ENCODE data around the gene ZEB1.
A peak's percentile ranks its signal among the peaks of the same experiment; 100 is the strongest.
"Not testable (repeated sequence)": the region's sequence is repeated elsewhere in the genome, so short reads cannot be mapped to it uniquely, and the experiment has no call there.

ZEB1 gene

DNA sequence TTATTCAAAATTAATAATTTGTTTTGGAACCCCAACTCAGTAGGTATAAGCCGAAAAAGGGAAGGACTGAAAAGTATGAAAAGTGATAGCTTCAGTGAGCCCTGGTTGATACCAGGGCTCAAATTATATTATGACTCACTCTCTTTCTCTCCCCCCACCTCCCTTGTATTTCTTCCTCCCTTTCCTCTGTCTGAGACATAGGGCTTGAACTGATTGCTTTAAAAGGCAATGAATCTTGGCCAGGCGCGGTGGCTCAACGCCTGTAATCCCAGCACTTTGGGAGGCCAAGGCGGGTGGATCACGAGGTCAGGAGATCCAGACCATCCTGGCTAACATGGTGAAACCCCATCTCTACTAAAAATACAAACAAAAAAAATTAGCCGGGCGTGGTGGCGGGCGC is 108.3 kb downstream of the ZEB1 start:
- peak; percentile 17 for DNase-seq

- not testable (repeated sequence) for DNase-seq
Observed at GRCh38 chr10:31428499-31428898, 109.5 kb downstream of the ZEB1 start.

GRCh38 chr10:31431021-31431420 is 112.0 kb downstream of the ZEB1 start:
- DNase-seq = no peak

DNA sequence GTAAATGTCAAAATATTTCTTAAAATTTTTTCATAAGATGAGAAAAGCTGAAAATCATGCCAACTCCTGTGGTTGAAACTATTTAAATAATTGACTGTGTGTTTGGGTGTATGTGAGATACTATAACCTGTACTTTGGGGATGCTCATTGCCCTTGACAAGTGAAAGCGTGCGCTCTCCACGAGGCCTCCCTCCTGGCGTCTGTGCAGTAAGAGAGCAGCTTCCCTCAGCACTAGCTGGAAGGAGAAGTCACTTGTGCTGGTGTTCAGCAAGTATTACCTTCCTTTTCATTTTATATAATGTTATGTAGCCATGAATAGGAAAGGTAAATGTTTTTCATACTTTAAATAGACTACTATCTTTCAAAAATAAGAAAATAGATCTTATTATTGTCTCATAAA is 118.9 kb downstream of the ZEB1 start:
- DNase-seq = no peak

GRCh38 chr10:31451766-31452165 is 132.8 kb downstream of the ZEB1 start:
- no peak for DNase-seq

DNA sequence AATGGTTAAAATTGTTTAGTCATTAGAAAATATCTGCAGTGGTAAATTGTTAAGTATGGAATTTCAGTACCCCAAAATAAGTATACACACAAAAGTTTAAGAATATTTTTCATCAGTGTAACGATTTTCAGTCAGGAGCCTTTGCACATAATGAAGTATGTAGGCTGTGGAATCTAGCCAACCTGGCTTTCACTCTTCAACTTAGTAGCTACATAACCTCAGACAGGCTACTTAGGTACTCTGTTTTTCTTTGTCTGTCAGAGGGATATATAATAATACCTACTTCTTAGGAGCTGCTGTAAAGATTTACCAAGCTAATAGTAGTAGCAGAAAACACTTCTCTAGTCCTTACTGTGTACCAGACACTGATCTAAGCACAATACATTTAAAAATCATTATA is 137.5 kb downstream of the ZEB1 start:
- DNase-seq = peak; percentile 32

- peak; percentile 43 for DNase-seq
Observed at GRCh38 chr10:31457858-31458257, 138.8 kb downstream of the ZEB1 start.

DNA sequence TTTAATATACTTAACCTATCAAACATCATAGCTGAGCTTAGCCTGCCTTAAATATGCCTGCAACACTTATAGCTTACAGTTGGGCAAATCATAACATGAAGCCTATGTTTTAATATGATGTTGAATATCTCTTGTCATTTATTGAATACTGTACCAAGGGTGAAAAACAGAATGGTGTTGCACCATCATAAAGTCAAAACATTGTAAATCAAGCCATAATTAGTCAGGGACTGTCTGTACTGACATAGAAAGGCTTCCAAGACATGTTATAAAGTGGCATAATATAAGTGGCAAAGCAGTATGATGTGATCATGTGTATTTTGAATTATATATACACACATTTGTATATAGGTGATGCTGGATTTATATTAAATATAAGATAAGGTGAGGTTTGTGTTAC is 140.0 kb downstream of the ZEB1 start:
- DNase-seq = no peak

- no peak for DNase-seq
Observed at GRCh38 chr10:31460242-31460641, 141.2 kb downstream of the ZEB1 start.

DNA sequence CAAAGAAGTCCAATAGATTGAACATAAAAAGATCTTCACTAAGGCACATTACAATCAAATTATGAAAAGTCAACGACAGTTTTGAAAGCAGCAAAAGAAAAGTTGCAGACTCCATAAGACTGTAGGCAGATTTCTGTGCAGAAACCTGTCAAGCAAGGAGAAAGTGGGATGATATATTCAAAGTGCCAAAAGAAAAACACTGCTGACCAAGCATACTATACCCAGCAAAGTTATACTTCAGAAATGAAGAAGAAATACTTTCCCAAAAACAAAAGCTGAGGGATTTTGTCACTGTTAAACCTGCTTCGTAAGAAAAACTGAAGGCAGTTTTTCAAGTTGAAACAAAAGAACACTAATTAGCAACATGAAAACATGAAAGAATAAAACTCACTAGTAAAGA is 145.5 kb downstream of the ZEB1 start:
- no peak for DNase-seq

- no peak for DNase-seq
Observed at GRCh38 chr10:31466313-31466712, 147.3 kb downstream of the ZEB1 start.

GRCh38 chr10:31467791-31468535 is 148.9 kb downstream of the ZEB1 start:
- DNase-seq = no peak

GRCh38 chr10:31468536-31468859 is 149.5 kb downstream of the ZEB1 start:
- DNase-seq = no peak

DNA sequence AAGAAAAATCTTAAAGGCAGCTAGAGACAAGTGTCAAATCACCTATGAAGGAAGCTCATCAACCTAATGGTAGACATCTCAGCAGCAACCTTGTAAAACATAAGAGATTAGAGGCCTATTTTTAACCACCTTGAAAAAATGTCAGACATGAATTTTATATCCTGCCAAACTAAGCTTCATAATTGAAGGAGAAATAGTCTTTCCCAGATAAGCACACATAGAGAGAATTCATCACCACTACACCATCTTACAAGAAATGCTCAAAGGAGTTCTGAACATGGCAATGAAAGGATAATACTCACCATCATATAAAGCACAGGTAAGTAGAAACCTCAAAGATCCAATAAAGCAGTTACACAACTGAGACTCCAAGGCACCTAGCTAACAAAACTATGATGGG is 156.5 kb downstream of the ZEB1 start:
- no peak for DNase-seq

GRCh38 chr10:31476088-31476487 is 157.1 kb downstream of the ZEB1 start:
- no peak for DNase-seq

GRCh38 chr10:31477584-31477983 is 158.6 kb downstream of the ZEB1 start:
- DNase-seq = no peak

- peak; percentile 19 for DNase-seq
Observed at GRCh38 chr10:31479752-31480151, 160.7 kb downstream of the ZEB1 start.

GRCh38 chr10:31483546-31483945 is 164.5 kb downstream of the ZEB1 start:
- DNase-seq = no peak

GRCh38 chr10:31484431-31485135 is 165.6 kb downstream of the ZEB1 start:
- DNase-seq = peak; percentile 19

DNA sequence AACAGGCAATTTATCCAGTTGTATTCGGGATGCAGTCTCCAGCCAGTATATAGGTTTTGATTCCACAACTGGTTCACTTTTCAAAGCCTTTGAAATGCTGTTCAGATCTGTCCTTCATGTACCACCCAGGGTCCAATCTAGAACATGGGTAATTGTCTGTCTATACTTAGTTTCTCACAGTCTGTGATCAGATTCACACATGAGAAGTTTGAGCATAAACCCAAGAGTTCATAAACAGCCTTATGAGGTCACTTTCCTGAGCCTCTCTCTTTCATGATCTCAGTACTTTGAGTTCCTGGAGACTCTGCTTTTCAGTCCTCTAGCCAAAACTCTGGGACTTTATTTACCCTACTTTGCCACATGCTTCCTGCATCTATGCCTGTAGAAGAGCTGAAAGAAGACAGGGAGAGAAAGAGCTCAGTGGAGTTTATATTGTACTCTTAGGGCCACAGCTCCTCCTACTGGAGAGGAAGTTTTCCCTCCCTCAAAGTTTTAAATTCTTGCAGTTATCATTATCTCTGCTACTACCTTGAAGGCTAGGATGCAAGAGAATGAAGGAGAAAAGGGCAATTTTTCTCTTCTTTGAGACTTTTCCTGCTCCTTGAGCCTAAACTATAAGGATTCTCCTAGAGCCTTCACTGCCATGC is 172.0 kb downstream of the ZEB1 start:
- peak; percentile 59 for DNase-seq

GRCh38 chr10:31507427-31507826 is 188.4 kb downstream of the ZEB1 start:
- no peak for DNase-seq

- no peak for DNase-seq
Observed at GRCh38 chr10:31508234-31508633, 189.2 kb downstream of the ZEB1 start.

GRCh38 chr10:31508882-31509281 is 189.9 kb downstream of the ZEB1 start:
- DNase-seq = peak; percentile 69

DNA sequence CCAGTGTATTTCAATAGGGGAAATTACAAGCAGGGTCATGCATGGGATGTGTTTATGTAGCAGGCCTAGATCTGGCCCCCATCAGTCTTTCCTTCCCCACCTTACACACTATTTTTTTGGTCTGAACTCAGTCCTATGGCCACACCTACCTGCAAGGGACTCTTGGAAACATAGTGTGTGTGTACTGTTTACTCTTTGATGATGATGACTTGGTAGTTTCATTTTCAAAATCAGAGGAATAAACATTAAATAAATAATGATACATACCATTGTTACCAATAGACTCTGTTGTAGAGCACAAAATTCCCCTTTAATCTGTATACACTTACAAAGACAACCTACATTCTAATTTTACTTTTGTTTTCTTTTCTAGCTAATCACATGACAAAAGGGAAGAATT is 191.0 kb downstream of the ZEB1 start:
- no peak for DNase-seq

Measured in fibroblast of upper back skin (primary cell).